ENCODE data around the gene PGBD1. TPM values are rescaled to one million over a fixed set of nuclear protein-coding genes. Genes with fewer than 3 reads are reported as not detected.

Gene PGBD1
- total RNA-seq, 1 experiment from 2014 or later: 3.8 TPM

GRCh38 chr6:28330041-28330440 lies 48.7 kb downstream of the PGBD1 start:
- Mint-ChIP-seq H3K4me1 (ENCODE audit: low read depth, unreplicated experiment) (peaks cover 14% of the 10 kb centered on the region), H3K27ac (ENCODE audit: unreplicated experiment) (no peak overlapping the region), H3K9me3 (ENCODE audit: unreplicated experiment) (peaks cover 28% of the 10 kb centered on the region), H3K27me3 (ENCODE audit: insufficient read depth, unreplicated experiment) (no peaks in the 10 kb centered on the region), H3K36me3 (ENCODE audit: insufficient read depth, unreplicated experiment) (peaks cover 5% of the 10 kb centered on the region), H3K4me3 (ENCODE audit: unreplicated experiment) (no peak overlapping the region)
- Histone ChIP-seq H3K36me3 (ENCODE audit: control insufficient read depth, insufficient read depth, low read length) (peaks cover 3% of the 10 kb centered on the region), H3K4me1 (no peaks in the 10 kb centered on the region), H3K4me3 (ENCODE audit: low read depth, low read length) (no peak overlapping the region), H3K9me3 (peaks cover 14% of the 10 kb centered on the region), H3K27me3 (replicated peaks; ENCODE audit: control insufficient read depth, insufficient read depth, low read length) (no peaks in the 10 kb centered on the region)
- POLR2A ChIA-PET: no interaction called here
- no peak for DNase-seq
- TF ChIP-seq CTCF (IDR thresholded peaks at IDR 0.05; ENCODE audit: insufficient read depth in 1 of 2, low read depth in 1 of 2, low read length in 1 of 2, severe bottlenecking in 1 of 2, unreplicated experiment in 1 of 2): no peak
- intact Hi-C loops (cut with micrococcal nuclease; ENCODE audit: unreplicated experiment): no loop called here
- CTCF ChIA-PET: no interaction called here
- no TSS peak for BruUV-seq (replicated peaks)

GRCh38 chr6:28333047-28333446 lies 51.7 kb downstream of the PGBD1 start:
- peaks cover 16% of the 10 kb centered on the region for H3K4me1 Mint-ChIP-seq (ENCODE audit: low read depth, unreplicated experiment)
- H3K4me3 Mint-ChIP-seq (ENCODE audit: unreplicated experiment): no peak overlapping the region
- Histone ChIP-seq H3K36me3 (ENCODE audit: control insufficient read depth, insufficient read depth, low read length) (no peaks in the 10 kb centered on the region), H3K4me1 (no peaks in the 10 kb centered on the region; the same call in 1 of the 2 replicates), H3K27me3 (replicated peaks; ENCODE audit: control insufficient read depth, insufficient read depth, low read length) (no peaks in the 10 kb centered on the region), H3K4me3 (ENCODE audit: low read depth, low read length) (no peak overlapping the region), H3K9me3 (no peaks in the 10 kb centered on the region; the same call in 1 of the 2 replicates)
- ChIA-PET POLR2A (no interaction called here), CTCF (no interaction called here)
- H3K27me3 Mint-ChIP-seq (ENCODE audit: insufficient read depth, unreplicated experiment): no peaks in the 10 kb centered on the region
- peaks cover 9% of the 10 kb centered on the region for H3K9me3 Mint-ChIP-seq (ENCODE audit: unreplicated experiment)
- BruUV-seq (replicated peaks): no TSS peak
- H3K27ac Mint-ChIP-seq (ENCODE audit: unreplicated experiment): no peak overlapping the region
- H3K36me3 Mint-ChIP-seq (ENCODE audit: insufficient read depth, unreplicated experiment): peaks cover 5% of the 10 kb centered on the region
- intact Hi-C loops (cut with micrococcal nuclease; ENCODE audit: unreplicated experiment): no loop called here
- TF ChIP-seq CTCF (IDR thresholded peaks at IDR 0.05; ENCODE audit: insufficient read depth in 1 of 2, low read depth in 1 of 2, low read length in 1 of 2, severe bottlenecking in 1 of 2, unreplicated experiment in 1 of 2): no peak
- no peak for DNase-seq

- Mint-ChIP-seq H3K4me3 (ENCODE audit: unreplicated experiment) (no peak overlapping the region), H3K27ac (ENCODE audit: unreplicated experiment) (no peak overlapping the region), H3K4me1 (ENCODE audit: low read depth, unreplicated experiment) (peaks cover 16% of the 10 kb centered on the region), H3K9me3 (ENCODE audit: unreplicated experiment) (peaks cover 7% of the 10 kb centered on the region), H3K36me3 (ENCODE audit: insufficient read depth, unreplicated experiment) (peaks cover 5% of the 10 kb centered on the region), H3K27me3 (ENCODE audit: insufficient read depth, unreplicated experiment) (no peaks in the 10 kb centered on the region)
- no peak for DNase-seq
- H3K4me3 ChIP-seq (ENCODE audit: low read depth, low read length): no peak overlapping the region
- BruUV-seq (replicated peaks): no TSS peak
- no peaks in the 10 kb centered on the region for H3K36me3 ChIP-seq (ENCODE audit: control insufficient read depth, insufficient read depth, low read length)
- no peaks in the 10 kb centered on the region; the same call in 1 of the 2 replicates for H3K9me3 ChIP-seq
- intact Hi-C loops (cut with micrococcal nuclease; ENCODE audit: unreplicated experiment): loop anchor here (2.0 kb wide), 1 partner anchor 15 kb away; the partner anchor contains the start of gene ZKSCAN3
- no peak for TF ChIP-seq CTCF (IDR thresholded peaks at IDR 0.05; ENCODE audit: insufficient read depth in 1 of 2, low read depth in 1 of 2, low read length in 1 of 2, severe bottlenecking in 1 of 2, unreplicated experiment in 1 of 2)
- H3K27me3 ChIP-seq (replicated peaks; ENCODE audit: control insufficient read depth, insufficient read depth, low read length): no peaks in the 10 kb centered on the region
- ChIA-PET POLR2A (no interaction called here), CTCF (no interaction called here)
- H3K4me1 ChIP-seq: no peaks in the 10 kb centered on the region; the same call in 1 of the 2 replicates
Measured at GRCh38 chr6:28333599-28334018, 52.2 kb downstream of the PGBD1 start.

Measured in Caco-2 (cell line).